ENCODE measurements around the gene DCTN1.

Gene DCTN1

GRCh38 chr2:74374509-74375205 lies 5.5 kb downstream of the DCTN1 start:
- Histone ChIP-seq H3K36me3 (peaks cover 74% of the 10 kb centered on the region), H3K27ac (no peak overlapping the region), H3K4me1 (ENCODE audit: control insufficient read depth in 1 of 2, insufficient read depth in 1 of 2, low read depth in 1 of 2, low read length in 1 of 2) (no peaks in the 10 kb centered on the region), H3K27me3 (no peaks in the 10 kb centered on the region), H3K9me3 (no peaks in the 10 kb centered on the region), H3K4me3 (ENCODE audit: low read depth in 1 of 2, low read length in 1 of 2) (no peak overlapping the region)
- TF ChIP-seq CTCF (IDR thresholded peaks at IDR 0.05), result no peak

GRCh38 chr2:74373985-74374384 lies 6.1 kb downstream of the DCTN1 start:
- Histone ChIP-seq H3K4me3 (ENCODE audit: low read depth in 1 of 2, low read length in 1 of 2) (no peak overlapping the region), H3K27ac (no peak overlapping the region)

GRCh38 chr2:74373221-74373676 lies 6.9 kb downstream of the DCTN1 start:
- H3K36me3 ChIP-seq, result peaks cover 88% of the 10 kb centered on the region

More at GRCh38 chr2:74373985-74374384, 6.1 kb downstream of the DCTN1 start:
- H3K36me3 ChIP-seq, result peaks cover 81% of the 10 kb centered on the region
- no peaks in the 10 kb centered on the region for H3K9me3 ChIP-seq
- H3K27me3 ChIP-seq, result no peaks in the 10 kb centered on the region
- no peaks in the 10 kb centered on the region for H3K4me1 ChIP-seq (ENCODE audit: control insufficient read depth in 1 of 2, insufficient read depth in 1 of 2, low read depth in 1 of 2, low read length in 1 of 2)
- no peak for TF ChIP-seq CTCF (IDR thresholded peaks at IDR 0.05)

GRCh38 chr2:74372674-74373073 lies 7.4 kb downstream of the DCTN1 start:
- H3K4me1 ChIP-seq (ENCODE audit: control insufficient read depth in 1 of 2, insufficient read depth in 1 of 2, low read depth in 1 of 2, low read length in 1 of 2), result no peaks in the 10 kb centered on the region
- H3K27ac ChIP-seq, result no peak overlapping the region
- no peaks in the 10 kb centered on the region for H3K9me3 ChIP-seq
- no peaks in the 10 kb centered on the region for H3K27me3 ChIP-seq
- no peak for TF ChIP-seq CTCF (IDR thresholded peaks at IDR 0.05)
- peaks cover 89% of the 10 kb centered on the region for H3K36me3 ChIP-seq
- H3K4me3 ChIP-seq (ENCODE audit: low read depth in 1 of 2, low read length in 1 of 2), result no peak overlapping the region

More at GRCh38 chr2:74373221-74373676, 6.9 kb downstream of the DCTN1 start:
- Histone ChIP-seq H3K27ac (no peak overlapping the region), H3K4me1 (ENCODE audit: control insufficient read depth in 1 of 2, insufficient read depth in 1 of 2, low read depth in 1 of 2, low read length in 1 of 2) (no peaks in the 10 kb centered on the region), H3K4me3 (ENCODE audit: low read depth in 1 of 2, low read length in 1 of 2) (no peak overlapping the region), H3K9me3 (no peaks in the 10 kb centered on the region), H3K27me3 (no peaks in the 10 kb centered on the region)
- TF ChIP-seq CTCF (IDR thresholded peaks at IDR 0.05), result no peak

- peaks cover 89% of the 10 kb centered on the region for H3K36me3 ChIP-seq
- H3K27me3 ChIP-seq, result no peaks in the 10 kb centered on the region
- no peak overlapping the region for H3K27ac ChIP-seq
- no peak overlapping the region for H3K4me3 ChIP-seq (ENCODE audit: low read depth in 1 of 2, low read length in 1 of 2)
- H3K4me1 ChIP-seq (ENCODE audit: control insufficient read depth in 1 of 2, insufficient read depth in 1 of 2, low read depth in 1 of 2, low read length in 1 of 2), result no peaks in the 10 kb centered on the region
- no peak for TF ChIP-seq CTCF (IDR thresholded peaks at IDR 0.05)
- H3K9me3 ChIP-seq, result no peaks in the 10 kb centered on the region
These were observed 8.7 kb downstream of the DCTN1 start for GRCh38 chr2:74371421-74371820.

All from neutrophil (primary cell).